HUES48 (cell line): Measurements from ENCODE around the gene TUBG1.

Experiments used
- H3K27ac ChIP-seq: one replicate; pipeline ENCODE4 v1.7.0; 2013; ENCODE audit warnings: low read depth, low read length, inconsistent platforms
- H3K27me3 ChIP-seq: 2 replicates; pipeline ENCODE4 v1.6.1; 2013; ENCODE audit warnings: mild to moderate bottlenecking, low read length; ENCODE audit not compliant: control insufficient read depth, insufficient read depth
- H3K36me3 ChIP-seq: 2 replicates; pipeline ENCODE4 v1.6.1; 2013; ENCODE audit warnings: low read length; ENCODE audit not compliant: control insufficient read depth, insufficient read depth
- H3K4me1 ChIP-seq: 2 replicates; pipeline ENCODE4 v1.6.1; 2013; ENCODE audit warnings: mild to moderate bottlenecking, low read length; ENCODE audit not compliant: control insufficient read depth, insufficient read depth
- H3K4me3 ChIP-seq: 2 replicates; pipeline ENCODE4 v1.5.1; 2013; ENCODE audit warnings: mild to moderate bottlenecking, low read depth, low read length
- H3K9ac ChIP-seq: 2 replicates; pipeline ENCODE4 v1.6.1; 2013; ENCODE audit warnings: mild to moderate bottlenecking, low read depth, low read length, moderate library complexity
- H3K9me3 ChIP-seq: 2 replicates; pipeline ENCODE4 v1.6.1; 2013; ENCODE audit warnings: low read length; ENCODE audit not compliant: control insufficient read depth, insufficient read depth

TUBG1 gene

DNA sequence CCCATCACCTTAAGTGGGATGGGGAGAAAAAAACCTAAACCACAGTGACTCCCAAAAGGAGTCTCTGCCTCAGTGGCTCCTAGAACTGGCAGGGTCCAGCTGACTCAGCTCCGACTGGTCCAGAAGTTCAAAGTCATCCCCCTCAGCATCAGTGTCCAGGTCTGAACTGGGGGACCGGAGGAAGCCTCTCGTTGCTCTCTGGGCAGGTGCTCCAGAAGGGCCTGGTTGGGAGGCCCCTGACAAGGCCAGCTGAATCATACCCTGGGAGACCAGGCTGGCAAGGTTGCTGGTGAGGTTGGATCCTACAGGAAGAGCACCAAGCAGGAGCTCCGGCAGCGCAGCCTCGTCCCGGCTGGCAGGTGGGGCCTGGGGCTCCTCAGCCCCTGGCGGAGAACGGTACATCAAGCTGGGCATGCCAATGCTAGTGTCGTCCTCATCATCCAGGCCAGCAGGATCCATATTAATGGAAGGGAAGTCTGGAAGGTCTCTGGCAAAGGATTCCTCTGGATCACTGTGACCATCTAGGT is 27.7 kb upstream of the TUBG1 start:
- Histone ChIP-seq H3K4me1 (peaks cover 3% of the 10 kb centered on the region), H3K27ac (no peak overlapping the region), H3K9me3 (no peaks in the 10 kb centered on the region), H3K9ac (no peak overlapping the region), H3K27me3 (no peaks in the 10 kb centered on the region), H3K36me3 (peaks cover 66% of the 10 kb centered on the region), H3K4me3 (no peak overlapping the region)

- no peaks in the 10 kb centered on the region for H3K27me3 ChIP-seq
- no peaks in the 10 kb centered on the region for H3K4me1 ChIP-seq
- H3K36me3 ChIP-seq, result peaks cover 87% of the 10 kb centered on the region
- H3K9me3 ChIP-seq, result no peaks in the 10 kb centered on the region
- H3K27ac ChIP-seq, result no peak overlapping the region
- no peak overlapping the region for H3K9ac ChIP-seq
- H3K4me3 ChIP-seq, result no peak overlapping the region
Measured at GRCh38 chr17:42584880-42585279, 24.6 kb upstream of the TUBG1 start.

- Histone ChIP-seq H3K27me3 (no peaks in the 10 kb centered on the region), H3K9ac (no peak overlapping the region), H3K27ac (no peak overlapping the region), H3K9me3 (no peaks in the 10 kb centered on the region), H3K4me3 (no peak overlapping the region), H3K4me1 (no peaks in the 10 kb centered on the region), H3K36me3 (peaks cover 84% of the 10 kb centered on the region)
Measured at GRCh38 chr17:42585353-42585752, 24.1 kb upstream of the TUBG1 start.

DNA sequence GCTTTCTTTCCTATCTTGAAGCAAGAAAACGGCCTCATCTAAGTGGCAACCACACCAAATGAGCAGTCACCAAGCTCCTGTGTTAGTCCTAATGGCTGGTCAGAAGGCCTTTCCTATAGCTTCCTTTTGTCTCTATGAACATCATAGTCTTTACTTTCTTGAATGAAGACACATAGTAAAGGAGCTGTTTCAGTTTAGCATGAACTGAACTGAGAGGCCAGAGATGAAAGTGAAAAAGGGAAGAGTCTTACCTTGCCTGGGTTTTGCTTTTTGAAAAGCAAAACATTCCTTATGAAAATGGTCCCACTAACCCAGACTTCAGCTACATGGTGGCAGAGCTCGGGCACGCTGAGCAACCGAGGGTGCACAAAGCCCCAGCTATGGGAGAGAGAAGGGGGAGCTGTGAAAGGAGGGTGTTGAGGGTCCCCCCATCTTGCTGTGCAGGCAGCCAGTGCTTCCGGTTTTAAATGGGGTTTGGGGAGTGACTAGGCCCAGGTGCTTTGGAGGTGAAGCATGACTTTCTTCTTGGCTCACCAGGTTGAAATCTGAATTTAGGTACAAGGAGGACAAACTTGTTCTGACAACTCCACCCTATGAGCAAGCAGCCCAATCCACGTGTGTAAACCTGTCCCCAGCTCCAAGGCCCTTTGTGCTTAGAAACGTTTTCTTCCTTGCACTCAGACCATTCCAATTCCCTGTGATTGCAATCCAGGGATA is 22.8 kb upstream of the TUBG1 start:
- Histone ChIP-seq H3K4me3 (no peak overlapping the region), H3K27ac (no peak overlapping the region), H3K9ac (no peak overlapping the region), H3K27me3 (no peaks in the 10 kb centered on the region), H3K36me3 (peaks cover 84% of the 10 kb centered on the region), H3K4me1 (no peaks in the 10 kb centered on the region), H3K9me3 (no peaks in the 10 kb centered on the region)

DNA sequence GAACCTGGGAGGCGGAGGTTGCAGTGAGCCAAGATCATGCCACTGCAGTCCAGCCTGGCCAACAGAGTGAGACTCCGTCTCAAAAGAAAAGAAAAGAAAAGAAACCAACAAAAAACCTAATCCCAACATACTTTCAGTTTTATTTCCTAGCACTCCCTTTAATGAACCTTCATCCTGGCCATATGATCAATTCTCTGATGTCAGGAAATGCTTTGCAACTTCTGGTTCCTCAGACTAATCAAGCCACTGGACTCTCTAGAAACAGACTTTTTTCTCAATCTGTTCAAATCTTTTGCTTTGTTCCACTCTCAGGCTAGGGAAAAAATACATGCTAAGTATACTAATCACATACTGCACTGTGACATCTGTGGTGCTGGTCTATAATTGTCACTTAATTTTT is 18.6 kb upstream of the TUBG1 start:
- Histone ChIP-seq H3K4me1 (no peaks in the 10 kb centered on the region), H3K9me3 (no peaks in the 10 kb centered on the region), H3K27me3 (no peaks in the 10 kb centered on the region), H3K4me3 (no peak overlapping the region), H3K36me3 (peaks cover 49% of the 10 kb centered on the region), H3K27ac (no peak overlapping the region), H3K9ac (no peak overlapping the region)

- no peaks in the 10 kb centered on the region for H3K4me1 ChIP-seq
- H3K9ac ChIP-seq, result no peak overlapping the region
- H3K27me3 ChIP-seq, result no peaks in the 10 kb centered on the region
- H3K36me3 ChIP-seq, result peaks cover 45% of the 10 kb centered on the region
- no peak overlapping the region for H3K27ac ChIP-seq
- no peaks in the 10 kb centered on the region for H3K9me3 ChIP-seq
- no peak overlapping the region for H3K4me3 ChIP-seq
Measured at GRCh38 chr17:42591411-42591810, 18.1 kb upstream of the TUBG1 start.

DNA sequence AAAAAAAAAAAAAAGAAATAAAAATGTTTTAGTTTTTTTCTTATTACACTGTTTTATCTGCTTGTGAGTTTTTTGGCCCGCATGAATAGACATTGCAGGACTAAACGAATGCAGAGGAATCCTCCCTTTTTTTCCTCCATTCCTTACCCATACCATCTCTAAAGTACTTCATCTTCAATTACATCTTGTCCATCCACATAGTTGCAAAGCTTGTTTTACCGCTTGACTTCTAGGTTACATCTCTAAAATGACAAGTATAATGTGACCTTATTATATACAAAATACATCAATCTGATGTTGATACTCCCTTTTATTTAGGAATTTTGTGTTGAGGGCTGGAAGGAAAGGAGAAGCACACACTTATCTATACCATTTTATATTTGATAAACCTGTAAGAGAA is 13.1 kb upstream of the TUBG1 start:
- Histone ChIP-seq H3K9me3 (no peaks in the 10 kb centered on the region), H3K27ac (no peak overlapping the region), H3K27me3 (no peaks in the 10 kb centered on the region), H3K4me1 (no peaks in the 10 kb centered on the region), H3K36me3 (peaks cover 11% of the 10 kb centered on the region; the same call in 1 of the 2 replicates), H3K9ac (no peak overlapping the region), H3K4me3 (no peak overlapping the region)

- H3K4me3 ChIP-seq, result no peak overlapping the region
- H3K9ac ChIP-seq, result no peak overlapping the region
- no peaks in the 10 kb centered on the region for H3K9me3 ChIP-seq
- H3K27ac ChIP-seq, result no peak overlapping the region
- no peaks in the 10 kb centered on the region for H3K4me1 ChIP-seq
- H3K27me3 ChIP-seq, result no peaks in the 10 kb centered on the region
- peaks cover 4% of the 10 kb centered on the region; the same call in 1 of the 2 replicates for H3K36me3 ChIP-seq
Measured at GRCh38 chr17:42598905-42599304, 10.6 kb upstream of the TUBG1 start.

GRCh38 chr17:42603318-42603717 is 6.2 kb upstream of the TUBG1 start:
- H3K27ac ChIP-seq, result no peak overlapping the region
- H3K36me3 ChIP-seq, result no peaks in the 10 kb centered on the region
- 0 out of 2 replicates have a peak, but pooled peaks cover 3% of the 10 kb centered on the region for H3K4me1 ChIP-seq
- H3K27me3 ChIP-seq, result no peaks in the 10 kb centered on the region
- no peak overlapping the region for H3K9ac ChIP-seq
- H3K4me3 ChIP-seq, result no peak overlapping the region
- H3K9me3 ChIP-seq, result no peaks in the 10 kb centered on the region

DNA sequence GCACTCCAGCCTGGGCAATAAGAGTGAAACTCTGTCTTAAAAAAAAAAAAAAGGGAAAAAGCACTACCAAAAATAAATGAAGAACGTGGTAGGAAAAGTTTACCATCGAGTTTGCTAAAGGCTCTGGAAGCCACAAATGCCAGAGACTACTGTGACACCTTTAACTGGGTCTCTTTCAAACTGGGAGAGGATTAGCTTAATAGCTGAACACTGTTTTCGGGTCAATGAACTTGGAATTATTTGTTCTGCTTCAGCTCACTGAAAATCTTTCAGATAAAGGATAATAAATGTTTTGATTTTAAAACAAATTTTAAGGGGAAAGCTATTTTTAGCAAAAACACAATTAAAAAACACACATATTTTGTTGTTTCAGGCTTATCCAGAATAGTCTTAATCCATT is 1.7 kb upstream of the TUBG1 start:
- Histone ChIP-seq H3K4me3 (peak overlapping the region; percentile 94), H3K9me3 (no peaks in the 10 kb centered on the region), H3K4me1 (0 out of 2 replicates have a peak, but pooled peaks cover 7% of the 10 kb centered on the region), H3K9ac (no peak overlapping the region), H3K27me3 (no peaks in the 10 kb centered on the region), H3K36me3 (peaks cover 17% of the 10 kb centered on the region), H3K27ac (no peak overlapping the region)

DNA sequence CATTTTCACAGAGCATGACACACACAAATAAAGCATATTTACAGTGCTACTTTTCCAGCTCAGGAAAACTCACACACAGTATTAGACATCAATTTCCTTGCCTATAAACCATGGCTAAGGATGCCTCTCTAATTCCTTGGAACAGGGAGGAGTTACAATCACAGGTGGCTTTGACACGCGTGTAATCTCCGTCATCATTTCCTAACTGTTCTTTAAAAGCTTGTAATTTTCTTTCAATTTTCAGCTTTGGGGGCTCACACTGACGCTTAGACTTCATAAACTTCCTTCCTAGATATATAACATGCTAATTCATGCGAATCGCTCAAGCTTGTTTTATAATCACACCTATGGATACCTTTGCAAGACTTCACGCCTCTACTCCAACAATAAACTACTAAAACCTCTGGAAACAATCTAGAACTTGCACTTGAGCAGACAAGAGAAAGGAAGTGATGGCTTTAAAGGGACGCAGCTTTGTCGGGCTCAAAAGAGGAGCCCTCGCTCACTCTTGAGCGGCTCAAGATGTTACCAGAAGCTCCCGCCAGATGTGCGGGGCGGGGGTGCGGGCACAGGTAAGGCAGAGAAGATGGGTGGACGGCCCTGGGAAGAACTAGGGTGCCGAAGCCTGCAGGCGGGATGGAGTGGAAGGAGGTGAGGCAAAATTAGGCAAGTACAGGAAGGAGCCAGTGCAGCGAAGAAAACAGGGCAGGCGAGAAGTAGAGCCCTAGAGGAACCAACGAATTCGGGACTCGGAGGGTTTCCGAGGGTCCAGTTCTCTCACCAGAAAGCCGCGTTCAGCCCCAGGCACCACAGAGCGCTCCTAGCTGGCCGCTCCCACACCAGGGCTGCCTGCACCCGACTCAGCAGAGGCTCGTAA is 940 bp upstream of the TUBG1 start:
- no peaks in the 10 kb centered on the region for H3K9me3 ChIP-seq
- 0 out of 2 replicates have a peak, but pooled peaks cover 7% of the 10 kb centered on the region for H3K4me1 ChIP-seq
- peak overlapping the region; percentile 94 for H3K4me3 ChIP-seq
- H3K36me3 ChIP-seq, result peaks cover 25% of the 10 kb centered on the region
- H3K9ac ChIP-seq, result peak overlapping the region; percentile 69
- peak overlapping the region; percentile 94 for H3K27ac ChIP-seq
- no peaks in the 10 kb centered on the region for H3K27me3 ChIP-seq
